LNCAP (cell line): ENCODE measurements around the gene SERPINA4.

ENCODE experiments used
- CTCF ChIP-seq: fragments of 450-650 bp; IDR thresholded peaks from 2 replicates; pipeline ENCODE4 v1.5.1; 2017; ENCODE audit warnings: mild to moderate bottlenecking

Gene SERPINA4, protein sequence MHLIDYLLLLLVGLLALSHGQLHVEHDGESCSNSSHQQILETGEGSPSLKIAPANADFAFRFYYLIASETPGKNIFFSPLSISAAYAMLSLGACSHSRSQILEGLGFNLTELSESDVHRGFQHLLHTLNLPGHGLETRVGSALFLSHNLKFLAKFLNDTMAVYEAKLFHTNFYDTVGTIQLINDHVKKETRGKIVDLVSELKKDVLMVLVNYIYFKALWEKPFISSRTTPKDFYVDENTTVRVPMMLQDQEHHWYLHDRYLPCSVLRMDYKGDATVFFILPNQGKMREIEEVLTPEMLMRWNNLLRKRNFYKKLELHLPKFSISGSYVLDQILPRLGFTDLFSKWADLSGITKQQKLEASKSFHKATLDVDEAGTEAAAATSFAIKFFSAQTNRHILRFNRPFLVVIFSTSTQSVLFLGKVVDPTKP

GRCh38 chr14:94560751-94561655 lies at the start of gene SERPINA4:
TSS of gene SERPINA4 (plus strand) at chr14:94561442. CDS start at chr14:94563483, 2,041 bp downstream.
- TF ChIP-seq CTCF, result no peak

DNA sequence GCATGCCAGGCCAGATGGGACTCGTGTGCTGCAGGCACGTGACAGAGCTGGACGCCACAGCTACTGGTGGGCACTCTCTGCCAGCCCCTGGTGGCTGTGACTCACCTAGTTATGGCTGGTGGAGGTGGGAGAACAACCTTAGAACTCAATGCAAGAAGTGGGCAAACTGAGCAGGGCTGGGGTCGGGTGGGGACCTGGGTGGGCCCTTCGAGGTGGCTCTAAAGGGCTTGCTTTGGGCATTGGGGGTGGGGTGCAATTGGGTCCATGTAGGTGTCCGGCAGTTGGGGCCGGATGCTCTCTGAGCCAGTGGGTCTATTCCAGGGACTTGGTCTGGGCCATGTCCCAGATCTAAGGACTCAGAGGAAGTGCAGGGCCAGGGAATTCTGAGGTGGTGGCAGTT lies 46.9 kb upstream of the SERPINA4 start:
- no peak for TF ChIP-seq CTCF

GRCh38 chr14:94515426-94515825 lies 45.8 kb upstream of the SERPINA4 start:
- TF ChIP-seq CTCF, result no peak

DNA sequence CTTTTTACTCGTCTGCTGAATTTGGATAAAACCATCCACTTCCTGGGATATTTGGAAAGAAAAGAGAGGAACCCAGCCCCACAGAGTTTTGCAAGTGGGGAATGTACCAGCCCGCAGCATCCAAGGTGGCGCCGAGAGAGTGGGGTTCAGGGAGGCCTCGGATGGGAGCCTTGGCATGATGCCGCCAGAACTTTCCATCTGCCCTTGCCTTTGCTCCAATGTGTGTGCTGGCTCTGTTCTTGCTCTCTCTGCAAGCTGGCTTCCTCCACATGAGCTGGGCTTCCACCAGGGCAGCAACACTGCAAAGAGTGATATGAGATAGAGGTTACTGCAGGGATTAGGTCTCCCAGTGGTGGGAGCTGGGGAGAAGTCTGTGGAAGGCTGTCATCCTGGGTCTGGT lies 45.4 kb upstream of the SERPINA4 start:
- TF ChIP-seq CTCF, result no peak

DNA sequence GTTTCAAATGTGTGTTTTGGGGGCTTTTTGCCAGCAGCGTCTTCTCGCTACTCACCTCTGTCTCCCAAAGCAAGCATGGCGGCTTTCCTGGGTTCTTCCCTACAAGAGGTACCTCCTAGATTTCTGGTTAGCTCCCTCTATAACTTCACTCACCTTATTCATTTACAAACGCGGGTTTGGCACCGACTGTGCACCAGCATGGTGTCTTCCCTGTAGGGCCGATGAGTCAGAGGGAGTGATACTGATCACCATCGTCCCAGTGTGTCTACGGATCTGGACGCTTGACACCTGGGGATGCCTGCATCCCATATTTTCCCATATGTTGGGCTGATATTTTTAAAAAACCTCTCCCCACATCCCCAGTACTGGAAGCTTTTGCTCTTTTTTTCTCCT lies 44.0 kb upstream of the SERPINA4 start:
- no peak for TF ChIP-seq CTCF

- no peak for TF ChIP-seq CTCF
These were observed 43.5 kb upstream of the SERPINA4 start for GRCh38 chr14:94517641-94518257.

GRCh38 chr14:94521375-94522114 lies 39.7 kb upstream of the SERPINA4 start:
- TF ChIP-seq CTCF, result no peak
